ENCODE measurements around the gene CYP11A1. TPM values are rescaled to one million over a fixed set of nuclear protein-coding genes. Genes with fewer than 3 reads are reported as not detected.

CYP11A1 gene
- total RNA-seq, 1 donor from 2014 or later = 0.32 TPM

DNA sequence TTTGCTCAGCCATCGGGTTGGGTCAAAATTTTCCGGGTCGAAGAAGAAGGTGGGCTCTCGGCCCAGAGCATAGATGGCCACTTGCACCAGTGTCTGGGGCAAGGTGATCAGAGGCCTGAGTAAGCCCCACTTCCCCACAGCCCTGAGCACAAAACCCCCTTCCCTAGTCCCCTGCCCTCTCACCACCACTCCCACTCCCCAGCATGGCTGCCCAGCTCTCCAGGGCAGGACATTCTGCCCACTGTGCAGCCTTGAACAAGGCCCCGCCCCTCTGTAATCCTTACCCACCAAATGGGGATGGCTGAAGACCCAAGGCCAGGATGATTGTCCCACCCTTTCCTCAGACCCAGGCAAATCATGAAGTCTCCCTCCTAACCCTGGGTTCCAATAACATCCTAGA, 28.8 kb downstream of the CYP11A1 start:
- no peaks in the 10 kb centered on the region for H3K27me3 Mint-ChIP-seq (ENCODE audit: low read depth)
- H3K9me3 Mint-ChIP-seq (ENCODE audit: low read depth) = no peaks in the 10 kb centered on the region
- no peak overlapping the region for H3K4me3 Mint-ChIP-seq (ENCODE audit: unreplicated experiment)
- DNase-seq (ENCODE audit: low spot score) = no peak
- H3K27ac Mint-ChIP-seq (ENCODE audit: unreplicated experiment) = no peak overlapping the region
- peaks cover 3% of the 10 kb centered on the region for H3K4me1 Mint-ChIP-seq (ENCODE audit: low read depth)
- no peak for TF ChIP-seq CTCF (IDR thresholded peaks at IDR 0.05)
- no peaks in the 10 kb centered on the region for H3K36me3 Mint-ChIP-seq (ENCODE audit: low read depth)

DNA sequence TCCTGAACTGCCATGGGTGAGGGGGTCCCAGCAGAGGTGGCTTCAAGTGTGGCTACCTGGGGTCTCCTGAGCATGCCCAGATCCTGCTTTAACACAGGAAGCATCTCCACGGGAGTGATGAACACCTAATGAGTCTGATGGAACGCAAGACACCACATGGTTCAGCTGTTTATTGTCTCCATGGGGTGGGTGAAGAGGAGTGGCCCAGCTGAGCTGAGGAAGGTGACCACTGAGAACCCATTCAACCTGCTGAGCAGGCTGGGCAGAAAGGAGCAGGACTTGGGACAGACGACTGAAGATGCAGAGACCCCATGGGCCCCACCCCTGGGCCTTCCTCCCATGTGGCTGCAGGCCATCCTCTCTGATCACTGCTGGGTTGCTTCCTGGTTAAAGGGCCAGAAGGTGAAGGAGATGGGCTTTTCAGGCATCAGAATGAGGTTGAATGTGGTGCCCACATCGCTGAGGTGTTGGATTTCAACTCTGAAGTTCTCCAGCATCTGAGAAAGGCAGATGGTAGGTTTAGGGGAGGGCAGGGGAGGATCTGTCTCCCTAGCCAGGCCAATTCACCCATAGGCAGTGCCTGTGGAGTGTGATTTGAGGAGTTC, 29.7 kb downstream of the CYP11A1 start:
- H3K9me3 Mint-ChIP-seq (ENCODE audit: low read depth) = no peaks in the 10 kb centered on the region
- no peaks in the 10 kb centered on the region for H3K36me3 Mint-ChIP-seq (ENCODE audit: low read depth)
- no peak overlapping the region for H3K4me3 Mint-ChIP-seq (ENCODE audit: unreplicated experiment)
- TF ChIP-seq CTCF (IDR thresholded peaks at IDR 0.05) = no peak
- peaks cover 3% of the 10 kb centered on the region for H3K4me1 Mint-ChIP-seq (ENCODE audit: low read depth)
- H3K27me3 Mint-ChIP-seq (ENCODE audit: low read depth) = no peaks in the 10 kb centered on the region
- no peak for DNase-seq (ENCODE audit: low spot score)
- H3K27ac Mint-ChIP-seq (ENCODE audit: unreplicated experiment) = no peak overlapping the region

GRCh38 chr15:74337146-74337545, 30.3 kb downstream of the CYP11A1 start:
- Mint-ChIP-seq H3K4me3 (ENCODE audit: unreplicated experiment) (no peak overlapping the region), H3K9me3 (ENCODE audit: low read depth) (no peaks in the 10 kb centered on the region), H3K27ac (ENCODE audit: unreplicated experiment) (no peak overlapping the region), H3K36me3 (ENCODE audit: low read depth) (peaks cover 2% of the 10 kb centered on the region), H3K27me3 (ENCODE audit: low read depth) (peaks cover 2% of the 10 kb centered on the region), H3K4me1 (ENCODE audit: low read depth) (peaks cover 3% of the 10 kb centered on the region)
- no peak for TF ChIP-seq CTCF (IDR thresholded peaks at IDR 0.05)
- no peak for DNase-seq (ENCODE audit: low spot score)

DNA sequence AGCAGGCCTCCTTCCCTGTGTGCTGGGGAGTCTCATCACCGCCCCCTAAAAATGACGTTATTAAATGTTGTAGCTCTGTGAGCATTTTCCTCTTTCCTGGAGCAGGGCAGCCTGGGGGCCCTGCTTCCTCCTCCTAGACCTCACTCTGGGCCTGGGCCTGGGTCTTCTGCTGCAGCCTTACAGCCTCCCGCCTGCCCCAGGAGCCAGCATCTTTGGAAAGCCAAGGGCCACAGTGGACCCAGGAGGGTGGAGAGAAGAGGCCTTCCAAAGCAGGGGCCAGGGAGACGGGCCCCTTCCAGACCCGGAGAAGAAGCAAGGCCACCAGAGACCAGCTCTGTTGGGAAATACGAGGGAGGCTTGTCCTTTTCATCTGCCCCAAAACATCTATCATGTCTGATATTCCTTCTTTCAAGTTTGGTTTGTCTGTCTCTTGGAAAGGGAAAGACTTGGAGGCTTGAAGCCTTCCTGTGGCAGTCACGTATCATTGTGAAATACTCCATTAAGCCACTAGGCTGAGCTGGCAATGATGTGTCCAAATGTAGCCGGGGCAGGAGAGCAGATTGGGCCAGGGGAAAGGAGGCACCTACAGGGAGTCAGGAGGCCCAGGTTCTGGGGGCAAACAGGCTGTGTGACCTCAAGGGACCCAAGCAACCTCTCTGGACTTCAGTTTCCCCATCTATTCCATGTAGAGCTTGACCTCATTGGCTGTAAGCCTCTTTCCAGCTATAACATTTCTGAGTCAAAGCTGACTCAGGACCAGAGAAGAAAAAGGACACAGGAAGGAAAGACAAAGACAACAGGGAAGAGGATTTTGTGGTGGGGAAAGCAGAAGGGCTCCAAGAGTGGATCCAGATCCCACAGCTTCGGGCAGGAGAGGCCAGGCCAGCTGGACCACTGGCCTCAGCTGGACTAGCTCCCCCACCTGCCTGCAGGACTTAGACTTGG, 31.1 kb downstream of the CYP11A1 start:
- peaks cover 2% of the 10 kb centered on the region for H3K27me3 Mint-ChIP-seq (ENCODE audit: low read depth)

More for the DNA sequence above, 31.1 kb downstream of the CYP11A1 start:
- no peak for TF ChIP-seq CTCF (IDR thresholded peaks at IDR 0.05)
- Mint-ChIP-seq H3K27ac (ENCODE audit: unreplicated experiment) (no peak overlapping the region), H3K9me3 (ENCODE audit: low read depth) (no peaks in the 10 kb centered on the region), H3K4me1 (ENCODE audit: low read depth) (peaks cover 3% of the 10 kb centered on the region), H3K36me3 (ENCODE audit: low read depth) (peaks cover 2% of the 10 kb centered on the region), H3K4me3 (ENCODE audit: unreplicated experiment) (no peak overlapping the region)
- DNase-seq (ENCODE audit: low spot score) = peak; percentile 67
